ENCODE results near the gene IAH1.

IAH1 gene

GRCh38 chr2:9527995-9528787, 53.8 kb downstream of the IAH1 start:
- DNase-seq (ENCODE audit: insufficient read length, low spot score) = no peak
- no peak for FAIRE-seq
- TF ChIP-seq, protein P1, sequence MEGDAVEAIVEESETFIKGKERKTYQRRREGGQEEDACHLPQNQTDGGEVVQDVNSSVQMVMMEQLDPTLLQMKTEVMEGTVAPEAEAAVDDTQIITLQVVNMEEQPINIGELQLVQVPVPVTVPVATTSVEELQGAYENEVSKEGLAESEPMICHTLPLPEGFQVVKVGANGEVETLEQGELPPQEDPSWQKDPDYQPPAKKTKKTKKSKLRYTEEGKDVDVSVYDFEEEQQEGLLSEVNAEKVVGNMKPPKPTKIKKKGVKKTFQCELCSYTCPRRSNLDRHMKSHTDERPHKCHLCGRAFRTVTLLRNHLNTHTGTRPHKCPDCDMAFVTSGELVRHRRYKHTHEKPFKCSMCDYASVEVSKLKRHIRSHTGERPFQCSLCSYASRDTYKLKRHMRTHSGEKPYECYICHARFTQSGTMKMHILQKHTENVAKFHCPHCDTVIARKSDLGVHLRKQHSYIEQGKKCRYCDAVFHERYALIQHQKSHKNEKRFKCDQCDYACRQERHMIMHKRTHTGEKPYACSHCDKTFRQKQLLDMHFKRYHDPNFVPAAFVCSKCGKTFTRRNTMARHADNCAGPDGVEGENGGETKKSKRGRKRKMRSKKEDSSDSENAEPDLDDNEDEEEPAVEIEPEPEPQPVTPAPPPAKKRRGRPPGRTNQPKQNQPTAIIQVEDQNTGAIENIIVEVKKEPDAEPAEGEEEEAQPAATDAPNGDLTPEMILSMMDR (IDR thresholded peaks at IDR 0.05; ENCODE audit: insufficient read depth, missing control alignments) = no peak

- no peak for FAIRE-seq
- TF ChIP-seq, protein P1 (IDR thresholded peaks at IDR 0.05; ENCODE audit: insufficient read depth, missing control alignments) = no peak
- DNase-seq (ENCODE audit: insufficient read length, low spot score) = no peak
These were observed 58.1 kb downstream of the IAH1 start for GRCh38 chr2:9532421-9532820.

DNA sequence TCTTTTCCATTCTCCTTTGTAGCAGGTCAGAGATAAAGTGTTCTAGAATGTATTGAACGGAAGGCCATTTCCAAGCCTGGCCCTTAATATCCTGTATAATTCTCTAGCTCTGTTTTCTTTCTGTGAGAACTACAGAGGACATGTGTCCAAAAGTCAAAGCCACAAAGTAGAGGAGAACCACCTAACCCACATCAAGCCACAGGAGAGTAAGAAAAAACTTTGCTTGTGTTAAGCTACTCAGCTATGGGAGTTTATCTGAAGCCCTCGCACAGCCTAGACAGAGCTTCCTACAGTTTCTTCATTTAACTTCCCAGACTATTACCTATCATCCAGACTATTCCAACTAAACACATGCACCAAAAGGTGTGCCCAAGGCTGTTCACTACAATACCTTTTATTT, 59.3 kb downstream of the IAH1 start:
- TF ChIP-seq, protein P1 (IDR thresholded peaks at IDR 0.05; ENCODE audit: insufficient read depth, missing control alignments) = no peak
- no peak for DNase-seq (ENCODE audit: insufficient read length, low spot score)
- no peak for FAIRE-seq

- FAIRE-seq (no peak), DNase-seq (ENCODE audit: insufficient read length, low spot score) (no peak)
- TF ChIP-seq, protein P1 (IDR thresholded peaks at IDR 0.05; ENCODE audit: insufficient read depth, missing control alignments) = no peak
These were observed 60.8 kb downstream of the IAH1 start for GRCh38 chr2:9535177-9535576.

DNA sequence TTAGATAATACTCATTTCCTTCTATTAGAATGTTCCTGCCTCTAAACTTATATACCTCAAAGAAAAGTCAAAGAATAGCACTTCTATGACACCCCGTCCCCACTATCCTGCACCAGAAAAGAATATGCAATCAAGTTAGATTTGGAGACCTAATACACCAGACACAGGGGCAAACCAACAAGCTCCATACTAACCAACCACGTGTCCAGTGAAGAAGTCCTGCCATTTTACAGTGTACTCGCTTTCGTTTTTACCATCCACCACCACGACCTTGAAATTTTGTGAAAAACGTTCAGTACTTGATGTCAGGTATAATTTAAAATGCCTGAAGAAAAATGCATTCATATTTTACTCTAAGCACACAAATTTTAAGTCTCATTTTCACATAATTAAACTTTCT, 62.2 kb downstream of the IAH1 start:
- FAIRE-seq (peak; percentile 16), DNase-seq (ENCODE audit: insufficient read length, low spot score) (no peak)
- TF ChIP-seq, protein P1 (IDR thresholded peaks at IDR 0.05; ENCODE audit: insufficient read depth, missing control alignments) = no peak

- FAIRE-seq (no peak), DNase-seq (ENCODE audit: insufficient read length, low spot score) (no peak)
- TF ChIP-seq, protein P1 (IDR thresholded peaks at IDR 0.05; ENCODE audit: insufficient read depth, missing control alignments) = no peak
These were observed 63.7 kb downstream of the IAH1 start for GRCh38 chr2:9538000-9538507.

All from D721Med (cell line).